H9 (cell line): Measurements from ENCODE around the gene PLEKHG5. TPM values are rescaled to one million over a fixed set of nuclear protein-coding genes. Genes with fewer than 3 reads are reported as not detected.
A peak's percentile ranks its signal among the peaks of the same experiment; 100 is the strongest.

Experiments
- DNase-seq: peaks from one replicate; pipeline ENCODE4 v3.0.0-alpha.2; 2017
- H2AFZ ChIP-seq: one replicate; pipeline ENCODE4 v1.6.1; 2013; ENCODE audit warnings: mild to moderate bottlenecking, low read length, control low read depth, moderate library complexity
- H2AK5ac ChIP-seq: 2 replicates; pipeline ENCODE4 v1.6.1; 2013; ENCODE audit warnings: low read length, control low read depth, mixed read lengths; ENCODE audit not compliant: insufficient read length
- H2BK120ac ChIP-seq: one replicate; pipeline ENCODE4 v1.6.1; 2013; ENCODE audit warnings: low read depth, mild to moderate bottlenecking, low read length, control low read depth, inconsistent platforms; ENCODE audit not compliant: poor library complexity, severe bottlenecking
- H2BK12ac ChIP-seq: 2 replicates; pipeline ENCODE4 v1.6.1; 2013; ENCODE audit warnings: low read length, control low read depth, mixed read lengths, low read depth; ENCODE audit not compliant: insufficient read length
- H2BK15ac ChIP-seq: 2 replicates; pipeline ENCODE4 v1.6.1; 2013; ENCODE audit warnings: low read depth, low read length, control low read depth
- H2BK20ac ChIP-seq: one replicate; pipeline ENCODE4 v1.6.1; 2013; ENCODE audit warnings: low read depth, mild to moderate bottlenecking, low read length, control low read depth, inconsistent platforms; ENCODE audit not compliant: poor library complexity, severe bottlenecking
- H2BK5ac ChIP-seq: 2 replicates; pipeline ENCODE4 v1.6.1; 2013; ENCODE audit warnings: low read length, control low read depth, mixed read lengths; ENCODE audit not compliant: insufficient read length
- H3K14ac ChIP-seq: 2 replicates; pipeline ENCODE4 v1.6.1; 2013; ENCODE audit warnings: low read length, control low read depth; ENCODE audit not compliant: insufficient read depth
- H3K18ac ChIP-seq: 2 replicates; pipeline ENCODE4 v1.6.1; 2013; ENCODE audit warnings: low read depth, mild to moderate bottlenecking, mixed read lengths, low read length, control low read depth; ENCODE audit not compliant: insufficient read length
- H3K23ac ChIP-seq: 2 replicates; pipeline ENCODE4 v1.6.1; 2013; ENCODE audit warnings: low read length, control low read depth, mixed read lengths, low read depth; ENCODE audit not compliant: insufficient read length
- H3K23me2 ChIP-seq: 2 replicates; pipeline ENCODE4 v1.6.1; 2013; ENCODE audit warnings: low read depth, mild to moderate bottlenecking, mixed read lengths, low read length, control low read depth; ENCODE audit not compliant: insufficient read length, poor library complexity, severe bottlenecking
- H3K27ac ChIP-seq: 2 replicates; pipeline ENCODE4 v1.5.1; 2013; ENCODE audit warnings: low read length, control low read depth, mixed read lengths, low read depth; ENCODE audit not compliant: insufficient read length
- H3K27me3 ChIP-seq: 2 replicates; pipeline ENCODE4 v1.6.1; 2013; ENCODE audit warnings: low read length, control low read depth, inconsistent platforms; ENCODE audit not compliant: insufficient read depth
- H3K4ac ChIP-seq: 2 replicates; pipeline ENCODE4 v1.6.1; 2013; ENCODE audit warnings: low read depth, mild to moderate bottlenecking, control low read depth, inconsistent platforms, low read length, moderate library complexity
- H3K4me1 ChIP-seq: 2 replicates; pipeline ENCODE4 v1.6.1; 2013; ENCODE audit warnings: low read length, control low read depth, inconsistent platforms; ENCODE audit not compliant: insufficient read depth
- H3K4me2 ChIP-seq: 2 replicates; pipeline ENCODE4 v1.6.1; 2013; ENCODE audit warnings: low read length, control low read depth, mixed read lengths; ENCODE audit not compliant: insufficient read length, insufficient read depth
- H3K56ac ChIP-seq: 2 replicates; pipeline ENCODE4 v1.6.1; 2013; ENCODE audit warnings: low read depth, mild to moderate bottlenecking, mixed read lengths, low read length, control low read depth; ENCODE audit not compliant: insufficient read length
- H3K79me1 ChIP-seq: 2 replicates; pipeline ENCODE4 v1.6.1; 2013; ENCODE audit warnings: low read depth, mild to moderate bottlenecking, moderate library complexity, low read length, control low read depth, inconsistent platforms; ENCODE audit not compliant: insufficient read depth, poor library complexity, severe bottlenecking
- H3K79me2 ChIP-seq: 2 replicates; pipeline ENCODE4 v1.6.1; 2013; ENCODE audit warnings: low read length, control low read depth, inconsistent platforms; ENCODE audit not compliant: insufficient read depth
- H3K9ac ChIP-seq: 2 replicates; pipeline ENCODE4 v1.6.1; 2013; ENCODE audit warnings: low read length, control low read depth, mixed read lengths; ENCODE audit not compliant: insufficient read length; ENCODE audit errors: extremely low read depth
- H3K9me3 ChIP-seq: one replicate; pipeline ENCODE4 v1.6.1; 2013; ENCODE audit warnings: low read depth, low read length, inconsistent platforms; ENCODE audit not compliant: control insufficient read depth
- H3T11ph ChIP-seq: one replicate; pipeline ENCODE4 v1.6.1; 2013; ENCODE audit warnings: mild to moderate bottlenecking, low read length, control low read depth, inconsistent platforms
- H4K20me1 ChIP-seq: one replicate; pipeline ENCODE4 v1.6.1; 2013; ENCODE audit not compliant: control insufficient read depth, insufficient read length, insufficient read depth
- H4K5ac ChIP-seq: 2 replicates; pipeline ENCODE4 v1.6.1; 2013; ENCODE audit warnings: low read depth, mild to moderate bottlenecking, mixed read lengths, low read length, control low read depth; ENCODE audit not compliant: insufficient read length
- H4K8ac ChIP-seq: replicated peaks from 2 replicates; pipeline ENCODE4 v1.6.1; 2013; ENCODE audit warnings: low read length, control low read depth, mixed read lengths, low read depth; ENCODE audit not compliant: insufficient read length
- H4K91ac ChIP-seq: 2 replicates; pipeline ENCODE4 v1.6.1; 2013; ENCODE audit warnings: low read depth, mild to moderate bottlenecking, moderate library complexity, mixed read lengths, low read length, control low read depth; ENCODE audit not compliant: insufficient read length
- H3K27ac Mint-ChIP-seq, 3 experiments: 2 replicates in 2 of 3; 3 replicates in 1 of 3; pipeline ENCODE4 v1.8.0; 2020 to 2021; ENCODE audit warnings: mixed read lengths in 3 of 3, mild to moderate bottlenecking in 1 of 3, moderate library complexity in 1 of 3
- H3K27me3 Mint-ChIP-seq: 2 replicates; pipeline ENCODE4 v1.8.0; 2021; ENCODE audit warnings: low read depth, mild to moderate bottlenecking, moderate library complexity, mixed read lengths
- H3K36me3 Mint-ChIP-seq, 3 experiments: 2 replicates in 2 of 3; 3 replicates in 1 of 3; pipeline ENCODE4 v1.8.0; 2020 to 2021; ENCODE audit warnings: low read depth in 3 of 3, mixed read lengths in 3 of 3; ENCODE audit not compliant: insufficient read depth in 1 of 3
- H3K4me1 Mint-ChIP-seq, 2 experiments: 2 replicates each; pipeline ENCODE4 v1.8.0; 2020; ENCODE audit warnings: mixed read lengths in 2 of 2
- H3K4me3 Mint-ChIP-seq, 2 experiments: 2 replicates in 1 of 2; 3 replicates in 1 of 2; pipeline ENCODE4 v1.8.0; 2020 to 2021; ENCODE audit warnings: mild to moderate bottlenecking in 2 of 2, mixed read lengths in 2 of 2, moderate library complexity in 1 of 2
- H3K9me3 Mint-ChIP-seq, 2 experiments: 2 replicates in 1 of 2; 3 replicates in 1 of 2; pipeline ENCODE4 v1.8.0; 2020; ENCODE audit warnings: mild to moderate bottlenecking in 2 of 2, mixed read lengths in 2 of 2, moderate library complexity in 1 of 2
- WGBS: extraction: QIAGEN DNeasy Blood & Tissue Kit; methylation state at CpG from one replicate; pipeline ENCODE4 v1.1.7; 2013; ENCODE audit warnings: missing lambda C conversion rate, low lambda C conversion rate, mixed read lengths; ENCODE audit not compliant: insufficient read length; ENCODE audit errors: extremely low coverage; 5-methylcytosine and 5-hydroxymethylcytosine counted together
- total RNA-seq: library from RNA; stranded (reverse); gene quantifications from 2 replicates; pipeline ENCODE4 v1.2.1, GENCODE V29; 2021
- TF ChIP-seq, protein P1 (sequence below): fragments of 200-600 bp; sonication (generic); conservative IDR thresholded peaks from 3 replicates; pipeline ENCODE4 v1.8.0; 2021; ENCODE audit warnings: antibody characterized with exemption, mild to moderate bottlenecking

The PLEKHG5 gene
- total RNA-seq, 1 experiment from 2014 or later = 22.3 TPM

DNA sequence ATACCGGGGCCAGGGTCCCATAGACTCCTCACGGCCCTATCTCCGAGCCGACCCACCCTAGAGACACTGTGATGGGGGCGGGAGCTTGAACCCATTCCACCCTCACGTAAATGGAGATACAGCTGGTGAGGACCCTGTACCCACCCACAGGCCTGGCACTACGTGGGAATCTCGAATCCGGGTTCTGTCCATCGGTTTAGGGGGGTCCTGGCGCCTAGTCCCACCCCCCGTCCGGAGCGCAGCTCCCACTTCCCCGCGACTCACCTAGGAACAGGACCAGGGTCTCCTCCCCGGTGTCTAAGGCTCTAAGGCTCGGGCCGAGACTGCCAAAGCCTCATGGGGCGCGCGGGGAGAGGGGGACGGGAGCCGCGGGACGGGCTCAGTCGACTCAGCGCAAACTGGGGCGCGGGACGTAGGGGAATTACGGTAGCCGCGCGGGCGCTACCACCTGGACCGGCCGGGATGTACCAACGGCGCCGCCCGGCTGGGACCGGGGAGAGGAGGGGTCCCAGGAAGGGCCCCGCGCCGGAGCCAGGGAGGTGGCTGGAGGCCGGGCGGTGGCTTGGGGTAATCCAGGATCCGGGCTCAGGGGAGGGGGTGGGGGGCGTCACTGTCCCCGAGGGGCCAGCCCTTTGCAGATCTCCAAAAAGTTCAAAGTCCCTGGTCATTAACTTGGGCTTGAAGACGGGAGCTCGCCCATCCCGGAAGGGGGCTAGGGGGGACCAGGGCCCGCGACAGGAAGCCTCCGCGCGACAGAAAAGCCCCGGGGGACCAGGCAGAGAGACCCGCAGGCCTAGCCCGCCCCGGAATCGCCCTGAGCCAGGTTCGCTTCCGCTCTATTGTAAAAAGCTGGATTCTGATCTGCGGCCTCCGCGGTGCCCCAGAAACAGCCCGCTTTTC is 1.0 kb downstream of the PLEKHG5 start:
- H4K20me1 ChIP-seq = no peaks in the 10 kb centered on the region
- H3K27ac ChIP-seq = no peak overlapping the region
- no peaks in the 10 kb centered on the region for H3K9me3 ChIP-seq
- H3K27me3 ChIP-seq = no peaks in the 10 kb centered on the region
- Mint-ChIP-seq H3K9me3 (no peaks in the 10 kb centered on the region), H3K36me3 (peaks cover 0 to 4% (median 0%) of the 10 kb centered on the region in 3 experiments; a peak in 1 of 7 replicates), H3K4me3 (peak overlapping the region; percentile 76 to 83), H3K27ac (0 out of 7 replicates have a peak overlapping the region, but pooled peaks of 1 of the 3 experiments have one; percentile 14), H3K27me3 (peaks cover 4% of the 10 kb centered on the region), H3K4me1 (peaks cover 19 to 22% of the 10 kb centered on the region in 2 experiments)
- TF ChIP-seq, protein P1, sequence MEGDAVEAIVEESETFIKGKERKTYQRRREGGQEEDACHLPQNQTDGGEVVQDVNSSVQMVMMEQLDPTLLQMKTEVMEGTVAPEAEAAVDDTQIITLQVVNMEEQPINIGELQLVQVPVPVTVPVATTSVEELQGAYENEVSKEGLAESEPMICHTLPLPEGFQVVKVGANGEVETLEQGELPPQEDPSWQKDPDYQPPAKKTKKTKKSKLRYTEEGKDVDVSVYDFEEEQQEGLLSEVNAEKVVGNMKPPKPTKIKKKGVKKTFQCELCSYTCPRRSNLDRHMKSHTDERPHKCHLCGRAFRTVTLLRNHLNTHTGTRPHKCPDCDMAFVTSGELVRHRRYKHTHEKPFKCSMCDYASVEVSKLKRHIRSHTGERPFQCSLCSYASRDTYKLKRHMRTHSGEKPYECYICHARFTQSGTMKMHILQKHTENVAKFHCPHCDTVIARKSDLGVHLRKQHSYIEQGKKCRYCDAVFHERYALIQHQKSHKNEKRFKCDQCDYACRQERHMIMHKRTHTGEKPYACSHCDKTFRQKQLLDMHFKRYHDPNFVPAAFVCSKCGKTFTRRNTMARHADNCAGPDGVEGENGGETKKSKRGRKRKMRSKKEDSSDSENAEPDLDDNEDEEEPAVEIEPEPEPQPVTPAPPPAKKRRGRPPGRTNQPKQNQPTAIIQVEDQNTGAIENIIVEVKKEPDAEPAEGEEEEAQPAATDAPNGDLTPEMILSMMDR = peak; percentile 49; the same call in 2 of the 3 replicates
- no peak overlapping the region for H4K5ac ChIP-seq
- no peak overlapping the region for H3K23ac ChIP-seq
- no peaks in the 10 kb centered on the region for H3K79me1 ChIP-seq
- no peak overlapping the region for H2BK120ac ChIP-seq
- H3K4me1 ChIP-seq = peaks cover 1% of the 10 kb centered on the region; the same call in 1 of the 2 replicates
- H3T11ph ChIP-seq = no peak overlapping the region
- no peak overlapping the region for H3K4ac ChIP-seq
- WGBS = no CpG with 5 or more reads among the region's 70 CpGs
- no peak overlapping the region for H2BK15ac ChIP-seq
- no peak overlapping the region for H3K9ac ChIP-seq
- no peak overlapping the region for H4K91ac ChIP-seq
- no peak overlapping the region for H3K18ac ChIP-seq
- H3K79me2 ChIP-seq = no peaks in the 10 kb centered on the region
- no peak overlapping the region for H2BK20ac ChIP-seq
- H4K8ac ChIP-seq = no peak overlapping the region
- no peak overlapping the region for H2BK5ac ChIP-seq
- no peak overlapping the region for H2AFZ ChIP-seq
- H3K4me2 ChIP-seq = peak overlapping the region; percentile 60
- no peak overlapping the region for H2AK5ac ChIP-seq
- peak; percentile 88 for DNase-seq
- 0 out of 2 replicates have a peak overlapping the region, but pooled peaks have one; percentile 4 for H3K14ac ChIP-seq
- H3K56ac ChIP-seq = no peak overlapping the region
- no peak overlapping the region for H2BK12ac ChIP-seq
- H3K23me2 ChIP-seq = peaks cover 17% of the 10 kb centered on the region
